Measurements from ENCODE around the gene HAND2.

Gene HAND2

DNA sequence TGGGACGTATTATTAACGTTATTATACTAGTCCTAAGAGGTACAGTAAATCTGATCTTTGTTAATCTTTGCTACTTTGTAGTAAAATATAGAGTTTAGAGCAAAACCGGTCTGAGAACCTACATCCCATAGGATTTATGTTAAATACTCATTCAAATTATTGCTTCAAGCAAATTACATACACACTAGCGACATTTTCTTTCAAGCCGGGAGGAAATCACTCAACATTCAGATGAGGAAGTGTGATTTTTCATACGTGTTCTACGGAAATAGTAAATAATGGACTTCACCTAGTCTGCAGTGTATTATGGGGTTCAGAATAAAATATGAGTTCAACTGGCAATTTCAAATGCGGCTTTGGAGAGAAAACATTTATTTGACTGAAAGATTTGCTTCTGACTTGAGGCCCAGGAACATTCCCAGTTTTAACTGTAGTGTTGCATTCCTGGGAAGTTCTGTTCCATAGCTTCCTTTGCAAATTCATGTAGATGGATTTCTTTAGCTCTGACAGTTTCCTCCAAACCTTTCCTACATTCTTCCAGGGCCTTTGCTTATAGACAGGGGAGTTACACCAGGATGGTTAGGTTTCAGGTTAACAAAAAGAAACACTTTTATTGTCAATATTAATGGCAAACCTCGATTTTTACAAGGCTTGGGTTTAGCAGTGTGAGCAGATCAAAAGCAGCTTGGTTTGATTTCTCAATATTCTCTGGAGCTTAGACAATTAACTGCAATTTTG, 5.3 kb upstream of the HAND2 start:
- no peak for DNase-seq

DNA sequence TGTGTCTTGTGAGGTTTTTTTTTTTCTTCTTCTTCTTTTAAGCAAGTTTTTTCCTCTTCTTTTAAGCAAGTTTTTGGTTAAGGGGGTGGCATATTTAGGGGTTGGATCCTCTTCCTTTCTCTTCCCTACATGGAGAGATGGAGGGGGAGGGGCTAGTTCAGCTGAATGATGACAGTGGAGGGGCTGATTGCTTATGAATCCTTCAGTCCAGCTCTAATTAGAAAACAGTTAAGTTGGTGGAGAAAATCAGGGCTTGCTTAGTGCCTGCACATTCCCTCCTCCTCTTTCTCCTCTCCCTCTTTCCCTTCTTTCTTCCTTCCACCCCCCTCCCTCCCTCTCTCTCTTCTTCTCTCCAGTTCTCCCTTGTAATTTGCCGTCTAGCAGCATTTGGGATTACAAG, 4.4 kb upstream of the HAND2 start:
- DNase-seq: no peak

DNA sequence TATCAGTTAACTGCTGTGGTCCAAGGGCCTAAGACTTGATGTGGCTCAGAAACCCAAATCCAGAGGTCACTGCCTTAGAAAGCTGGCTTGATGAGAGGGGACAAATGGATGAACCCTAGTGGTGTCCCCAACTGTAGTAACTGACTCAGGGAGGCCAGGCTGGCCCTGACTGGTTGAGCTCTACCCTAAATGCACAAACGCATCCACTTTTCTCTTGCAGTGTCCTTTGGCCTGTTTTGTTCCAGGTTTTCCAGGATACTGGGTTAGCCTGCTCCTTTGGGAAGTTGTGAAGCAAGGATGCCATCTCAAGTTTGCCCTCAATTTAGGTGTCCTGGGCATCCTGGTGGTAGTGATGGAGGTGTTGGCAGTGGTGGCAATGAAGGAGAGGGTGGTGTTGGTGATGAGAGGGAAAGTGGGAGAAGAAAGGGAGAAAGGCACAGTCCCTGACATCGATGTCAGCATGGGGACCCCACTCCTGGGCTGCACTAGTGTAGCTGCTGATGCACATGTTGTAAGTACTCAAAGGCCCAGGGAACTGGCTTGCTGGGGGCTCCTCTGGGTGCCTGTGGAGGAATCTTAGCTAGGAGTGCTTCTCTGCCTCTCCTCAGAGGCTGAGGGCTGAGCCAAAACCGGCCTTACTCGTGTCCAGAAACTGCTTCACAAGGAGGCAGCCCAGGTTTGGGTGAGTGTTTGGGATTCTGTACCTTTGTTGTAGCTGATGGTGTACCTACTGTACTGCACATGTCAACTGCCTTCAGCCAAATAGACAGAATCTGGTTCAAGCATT, 2.9 kb upstream of the HAND2 start:
- no peak for DNase-seq

DNA sequence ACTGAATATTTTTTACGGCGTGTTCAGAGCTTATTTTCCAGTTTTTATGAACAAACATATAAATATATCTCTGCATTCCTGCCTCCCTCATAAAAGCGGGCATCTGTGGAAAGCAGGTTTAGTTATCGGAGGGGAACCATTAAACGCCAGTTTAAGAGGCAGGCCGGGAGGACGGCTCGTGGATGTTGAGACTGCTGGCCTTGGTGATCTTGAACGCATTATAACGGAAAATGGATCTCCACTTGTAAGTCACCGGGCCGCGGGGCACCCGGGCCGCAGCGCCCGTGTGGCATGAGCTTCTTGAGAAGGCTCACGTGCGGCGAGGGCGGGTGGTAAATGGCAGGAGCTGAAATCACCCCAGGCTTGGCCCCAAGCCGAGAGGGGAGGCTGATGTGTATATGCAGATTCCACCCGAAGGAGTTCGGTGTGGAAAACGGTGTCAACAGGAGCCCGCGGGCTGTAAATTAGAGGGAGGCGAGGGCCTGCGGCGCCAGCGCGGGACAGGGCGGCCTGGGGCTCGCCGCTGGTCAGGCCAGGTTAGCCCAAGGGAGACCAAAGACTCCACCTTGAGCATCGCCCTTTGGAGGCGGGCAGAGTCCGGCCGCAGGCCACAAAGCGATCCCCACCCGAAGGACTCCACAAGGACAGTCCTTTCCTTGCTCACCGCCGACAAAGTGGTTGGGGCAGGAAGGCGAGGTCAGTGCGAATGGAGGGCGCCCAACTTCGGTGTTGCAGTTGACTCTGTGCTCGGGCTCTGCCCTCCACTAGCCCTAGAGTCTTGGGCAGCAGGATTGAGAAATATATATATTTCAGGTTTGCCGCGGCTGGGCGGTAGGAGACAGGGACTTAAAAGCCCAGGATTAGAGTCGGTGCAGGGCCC, 1.3 kb upstream of the HAND2 start:
- no peak for DNase-seq

DNA sequence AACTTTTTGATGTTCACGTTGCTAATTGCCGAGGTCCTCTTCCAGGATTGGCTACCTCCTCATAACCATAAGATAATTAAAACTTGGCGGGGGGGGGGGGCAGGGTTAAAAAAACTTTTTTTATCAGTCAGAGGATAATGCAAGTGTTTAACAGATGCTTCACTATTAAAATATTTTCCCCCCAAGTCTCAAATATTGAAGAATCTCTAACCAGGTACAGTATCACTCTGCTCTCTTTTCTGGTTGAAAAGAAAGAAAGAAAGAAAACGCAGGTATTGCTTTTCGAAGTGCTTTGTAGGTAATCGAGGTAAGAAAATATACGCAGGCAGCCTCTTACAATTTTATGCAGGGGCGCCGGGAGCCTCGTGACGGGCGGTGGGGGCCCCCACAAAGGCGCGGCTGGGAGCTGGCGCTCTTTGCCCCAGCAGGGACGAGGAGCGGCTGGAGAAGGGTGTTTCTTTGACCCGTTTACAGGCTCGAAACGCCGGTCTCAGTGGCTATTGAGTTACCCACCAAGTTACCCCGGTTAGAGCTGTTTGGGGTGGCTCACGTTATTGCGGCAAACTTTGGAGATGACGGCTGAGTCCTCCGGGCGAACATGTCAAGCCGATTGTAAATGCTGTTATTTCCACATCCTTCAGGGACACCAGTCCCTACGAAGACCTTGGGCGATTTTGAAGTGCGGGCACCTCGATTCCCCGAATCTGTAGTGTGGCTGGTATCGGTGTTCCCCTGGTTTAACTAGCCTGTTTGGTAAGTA, 477 bp upstream of the HAND2 start:
- no peak for DNase-seq

DNA sequence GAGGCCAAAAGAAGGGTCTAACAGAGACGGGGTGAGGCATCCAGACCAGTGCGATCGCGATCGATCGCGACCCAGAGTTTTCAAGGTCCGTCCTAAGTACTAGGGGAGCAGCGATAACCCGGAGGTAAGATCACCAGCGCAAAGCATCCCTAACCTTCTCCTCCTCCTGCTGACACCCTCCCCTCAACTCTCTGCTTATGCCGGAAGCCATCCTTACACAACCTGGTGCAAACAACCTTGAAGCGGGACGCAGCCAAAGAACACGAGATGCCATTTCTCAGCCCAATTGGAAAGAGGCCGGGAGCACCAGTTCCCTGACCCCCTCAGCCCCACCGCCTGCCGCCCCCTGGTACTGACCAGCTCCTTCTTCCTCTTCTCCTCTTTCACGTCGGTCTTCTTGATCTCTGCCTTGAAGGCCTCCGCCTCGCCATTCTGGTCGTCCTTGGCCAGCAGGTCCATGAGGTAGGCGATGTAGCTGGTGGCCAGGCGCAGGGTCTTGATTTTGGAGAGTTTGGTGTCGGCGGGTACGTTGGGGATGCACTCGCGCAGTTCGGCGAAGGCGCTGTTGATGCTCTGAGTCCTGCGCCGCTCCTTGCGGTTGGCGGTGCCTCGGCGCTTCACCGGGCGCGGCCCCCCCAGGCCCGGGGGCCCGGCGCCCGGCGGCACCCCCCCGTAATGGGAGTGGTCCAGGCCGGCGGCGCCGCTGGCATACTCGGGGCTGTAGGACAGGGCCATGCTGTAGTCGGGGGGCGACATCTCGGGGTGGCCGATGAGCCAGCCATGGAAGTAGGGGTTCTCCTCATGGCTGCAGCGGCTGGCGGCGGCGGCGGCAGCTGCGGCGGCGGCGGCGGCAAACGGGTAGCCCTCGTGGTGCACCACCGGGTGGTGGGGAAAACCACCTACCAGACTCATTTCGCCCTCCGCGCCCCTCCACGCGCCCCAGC, 1.4 kb downstream of the HAND2 start:
- no peak for DNase-seq

DNA sequence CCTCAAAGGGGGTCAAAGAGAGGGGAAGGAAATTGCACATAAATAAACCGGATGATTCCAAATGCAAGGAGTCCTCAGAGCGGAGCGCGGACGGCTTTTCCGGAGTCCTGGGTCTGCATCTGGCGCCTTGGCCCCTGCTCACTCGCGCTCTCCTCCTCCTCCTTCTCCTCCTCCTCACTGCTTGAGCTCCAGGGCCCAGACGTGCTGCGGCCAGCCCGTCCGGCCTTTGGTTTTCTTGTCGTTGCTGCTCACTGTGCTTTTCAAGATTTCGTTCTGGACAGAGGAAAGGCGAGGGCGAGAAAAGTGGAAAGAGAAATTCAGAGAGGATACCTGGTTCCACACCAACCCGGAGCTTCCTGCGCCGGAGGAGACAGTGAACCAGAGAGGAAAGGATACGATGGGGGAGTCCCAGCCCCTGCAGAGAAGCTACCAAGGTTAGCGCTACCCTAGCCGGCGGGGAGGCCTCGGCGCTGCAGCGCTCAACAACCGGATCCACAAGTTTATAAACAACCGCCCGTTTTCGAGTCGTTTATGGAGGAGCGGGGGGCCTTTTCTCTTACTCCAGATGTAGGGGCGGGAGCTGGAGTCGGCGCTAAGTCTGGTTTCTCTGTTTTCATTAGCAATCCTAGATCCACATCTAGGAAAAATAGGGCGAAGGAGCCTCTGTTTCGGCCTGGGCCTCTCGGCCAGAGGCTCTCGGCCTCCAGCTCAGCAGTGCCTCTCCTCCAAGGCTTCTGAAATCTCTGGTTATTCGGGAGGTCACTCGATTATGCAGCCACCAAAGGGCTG, 2.7 kb downstream of the HAND2 start:
- DNase-seq: no peak

DNA sequence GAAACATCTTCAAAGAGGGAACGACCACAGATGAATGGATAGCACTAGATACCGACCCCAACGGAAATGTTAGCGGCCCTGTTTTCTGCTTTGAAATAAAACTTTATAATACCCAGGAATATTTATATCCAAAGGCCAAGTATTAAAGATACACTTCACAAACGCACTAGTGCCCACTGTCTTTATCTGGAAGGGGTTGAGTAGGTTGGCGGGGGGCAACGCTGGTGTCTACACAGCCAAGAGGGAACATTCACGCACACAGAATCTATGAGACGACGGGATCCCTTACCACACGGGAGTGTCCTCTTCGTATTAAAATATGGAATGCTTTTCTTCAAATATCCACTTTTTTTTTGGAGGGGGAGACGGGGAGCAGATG, 3.3 kb downstream of the HAND2 start:
- no peak for DNase-seq

DNA sequence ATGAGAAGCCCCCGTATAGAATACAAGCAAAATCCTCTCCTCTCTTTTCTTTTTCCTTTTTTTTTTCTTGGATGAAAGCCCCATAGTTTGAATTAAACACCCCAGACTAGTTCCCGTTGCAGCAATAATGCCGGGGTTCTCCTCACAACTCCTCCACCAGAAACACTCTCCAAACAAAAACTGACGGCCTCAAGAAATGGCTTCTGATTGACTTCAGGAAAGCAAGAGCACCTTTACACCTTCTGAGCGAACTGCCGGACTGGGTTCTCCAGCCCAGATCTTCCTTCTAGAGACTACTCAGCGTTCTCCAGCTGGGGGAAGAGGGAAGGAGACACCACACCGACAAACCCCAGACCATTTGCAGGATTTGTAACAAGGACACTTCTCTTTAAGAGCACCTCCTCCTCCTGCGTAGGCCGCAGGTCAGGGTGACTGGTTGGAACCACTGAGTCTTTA, 4.0 kb downstream of the HAND2 start:
- no peak for DNase-seq

DNA sequence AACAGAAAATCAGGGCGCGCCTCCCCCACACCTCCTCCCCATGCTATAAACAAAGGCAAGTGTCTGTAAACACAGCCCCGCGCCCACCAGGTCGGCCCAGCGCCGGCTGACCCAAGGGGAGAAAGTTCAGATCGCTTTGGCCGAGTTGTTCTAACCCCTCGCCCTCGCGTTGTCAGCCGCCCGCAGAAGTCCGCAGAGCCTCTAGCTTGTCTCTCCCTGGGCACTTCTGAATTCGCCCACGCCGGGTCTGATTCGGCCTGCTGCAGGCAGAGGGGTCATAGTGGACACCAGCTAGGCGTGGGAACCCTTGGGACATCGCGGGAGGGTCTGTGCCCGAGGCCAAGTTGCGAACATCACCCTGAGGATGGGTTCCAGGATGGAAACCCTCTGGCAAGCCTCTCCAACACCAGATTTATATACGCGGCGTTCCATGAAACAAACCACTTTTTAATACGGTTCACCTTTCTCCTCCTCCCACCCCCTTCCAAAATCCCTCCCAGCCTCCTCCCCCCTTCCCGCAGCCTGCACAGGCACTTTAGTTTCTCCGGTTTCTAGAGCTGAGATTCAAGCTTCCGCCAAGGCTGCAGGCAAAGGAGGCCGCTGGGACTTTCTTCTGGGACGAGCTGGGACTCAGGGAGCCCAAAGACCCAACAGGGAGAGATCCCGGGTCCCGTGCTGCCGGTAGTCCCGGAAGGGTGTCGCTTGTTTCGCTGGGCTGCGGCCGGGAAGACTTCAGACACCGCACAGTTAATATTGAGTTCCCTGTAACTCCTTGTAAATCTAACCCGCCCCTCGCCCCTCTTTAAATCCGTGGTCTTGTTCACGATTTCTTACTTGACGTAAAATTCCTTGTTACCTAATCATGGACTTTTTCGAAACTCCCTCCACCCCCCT, 4.7 kb downstream of the HAND2 start:
- no peak for DNase-seq

DNA sequence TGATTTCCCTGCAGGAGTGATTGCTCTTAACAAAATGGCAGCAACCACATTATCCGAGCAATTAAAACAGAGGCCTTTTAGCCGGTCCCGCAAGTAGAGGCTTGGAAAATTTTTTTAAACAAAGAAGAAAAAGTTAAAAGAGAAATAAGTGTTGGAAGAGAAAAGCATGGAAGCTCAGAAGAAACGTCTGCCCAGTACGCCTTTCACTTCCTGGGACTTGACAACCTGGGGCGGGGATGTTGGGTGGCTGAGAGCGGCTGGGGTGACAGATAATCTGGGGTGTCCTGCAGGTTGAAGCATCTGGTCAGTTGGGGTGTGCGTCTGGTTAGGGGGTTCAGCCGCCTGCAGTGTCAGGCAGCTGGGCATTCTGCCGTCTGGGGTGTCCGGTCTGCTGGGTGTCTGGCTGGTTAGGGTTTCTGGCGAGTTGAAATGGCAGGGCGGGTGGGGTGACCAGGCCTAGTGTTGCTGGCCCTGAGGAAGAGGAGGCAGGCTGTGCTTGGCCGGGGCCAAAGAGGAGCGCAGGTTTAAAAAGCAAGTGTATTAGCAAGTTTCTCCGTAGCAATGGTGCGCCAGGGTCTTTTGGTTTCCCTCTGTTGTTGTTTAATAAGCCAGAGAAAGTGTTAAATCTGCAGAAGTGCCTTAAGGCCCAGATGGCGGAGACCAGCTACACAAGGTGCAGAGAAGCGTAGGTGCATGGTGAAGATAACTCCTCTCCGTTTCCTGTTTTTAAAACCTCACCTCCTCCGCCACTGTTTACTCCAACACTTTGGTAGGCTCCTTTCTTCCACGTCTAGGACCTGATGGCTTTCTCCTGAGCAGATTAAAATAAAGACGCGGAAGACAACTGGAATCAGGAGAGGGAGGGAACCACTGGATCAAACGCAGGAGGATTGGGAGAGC, 5.6 kb downstream of the HAND2 start:
- DNase-seq: no peak

DNA sequence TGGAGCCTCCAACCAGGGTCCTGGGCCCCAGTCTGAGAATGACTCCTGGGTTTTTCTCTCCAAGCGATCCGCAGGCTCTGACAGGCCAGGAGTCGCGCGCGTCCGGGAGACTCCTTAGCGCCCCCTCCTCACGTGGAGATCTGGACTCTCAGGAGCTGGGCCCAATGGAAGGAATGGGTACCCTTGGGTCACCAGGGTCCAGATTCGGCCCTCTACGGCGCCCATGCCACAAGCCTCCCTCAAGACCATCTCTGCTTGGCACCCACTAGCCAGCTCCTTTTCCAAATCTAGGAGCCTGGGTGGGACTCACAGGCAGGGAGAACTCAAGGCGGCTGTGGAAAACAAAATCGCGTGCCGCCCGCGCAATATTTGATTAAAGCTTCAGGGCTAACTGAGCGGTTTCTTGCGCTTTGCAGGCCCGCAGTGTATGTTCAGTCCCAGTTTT, 7.1 kb downstream of the HAND2 start:
- DNase-seq: no peak

DNA sequence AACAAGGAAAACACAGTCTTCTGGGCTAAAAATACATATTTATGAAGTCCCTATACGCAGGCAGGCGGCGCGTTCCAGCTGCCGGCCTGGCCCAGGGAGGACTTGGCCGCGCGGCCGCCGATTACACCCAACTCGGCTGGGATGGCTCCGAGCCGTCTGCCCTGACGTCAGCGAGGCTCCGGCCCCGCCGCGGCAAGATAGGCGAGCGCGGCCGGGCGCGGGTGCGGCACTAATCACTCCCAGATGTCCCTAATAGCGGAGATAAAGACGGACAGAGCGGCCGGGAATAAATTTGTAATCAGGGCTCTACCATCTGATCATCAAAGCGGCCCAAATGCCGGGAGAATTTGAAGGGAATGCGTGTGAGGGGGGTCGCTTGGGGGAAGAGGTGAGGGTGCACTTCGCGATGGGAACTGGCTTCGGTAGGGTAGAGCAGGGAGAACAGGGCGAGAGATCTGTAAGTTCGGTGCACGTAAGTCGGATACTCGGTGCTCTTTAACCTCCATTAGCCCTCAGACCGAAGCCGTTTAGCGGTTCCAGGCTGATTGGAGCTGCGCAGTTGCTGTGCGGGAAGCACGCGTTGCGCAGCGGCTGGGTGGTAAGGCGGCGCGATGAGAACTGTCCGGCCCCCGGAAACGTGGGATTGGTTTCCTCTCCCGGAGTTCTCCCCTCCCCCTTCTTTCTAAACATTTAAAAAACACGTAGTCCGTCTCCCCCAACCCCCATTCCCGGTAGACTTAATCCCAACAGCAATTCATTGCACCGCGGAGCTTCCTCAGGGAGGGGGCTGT, 7.7 kb downstream of the HAND2 start:
- peak; percentile 26 for DNase-seq

DNA sequence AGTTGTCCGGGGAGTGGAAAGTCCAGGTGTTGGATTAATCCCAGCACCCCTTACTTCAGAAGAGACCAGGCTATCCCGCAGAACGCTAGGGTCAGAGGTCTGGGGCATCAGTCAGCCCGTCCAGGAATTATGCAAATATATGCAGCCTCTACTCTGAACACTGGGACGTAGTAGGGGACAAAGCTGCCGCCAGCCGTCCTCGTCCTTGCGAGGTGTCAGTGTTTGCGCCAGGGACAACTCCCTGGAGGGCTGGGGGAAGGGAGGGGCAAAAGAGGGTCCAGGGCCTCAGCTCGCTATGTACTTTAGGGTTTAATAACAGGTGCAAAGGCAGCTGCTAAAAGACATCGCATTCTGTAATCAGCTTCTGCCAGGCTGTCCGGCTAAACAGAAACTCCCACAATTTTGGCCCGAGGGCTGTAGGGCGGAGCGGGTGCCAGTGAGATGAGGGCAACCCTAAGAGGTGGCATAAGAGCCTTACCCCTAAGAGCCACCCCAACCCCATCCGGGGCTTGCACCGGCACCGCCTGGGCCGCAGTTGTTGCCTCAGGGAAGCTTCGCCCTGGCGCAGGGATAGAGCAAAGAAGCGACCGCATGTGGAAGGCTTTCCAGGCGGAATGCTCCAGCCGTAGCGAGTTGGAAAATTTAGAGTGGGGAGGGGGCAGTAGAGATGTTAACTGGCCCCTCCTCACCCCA, 8.4 kb downstream of the HAND2 start:
- no peak for DNase-seq

DNA sequence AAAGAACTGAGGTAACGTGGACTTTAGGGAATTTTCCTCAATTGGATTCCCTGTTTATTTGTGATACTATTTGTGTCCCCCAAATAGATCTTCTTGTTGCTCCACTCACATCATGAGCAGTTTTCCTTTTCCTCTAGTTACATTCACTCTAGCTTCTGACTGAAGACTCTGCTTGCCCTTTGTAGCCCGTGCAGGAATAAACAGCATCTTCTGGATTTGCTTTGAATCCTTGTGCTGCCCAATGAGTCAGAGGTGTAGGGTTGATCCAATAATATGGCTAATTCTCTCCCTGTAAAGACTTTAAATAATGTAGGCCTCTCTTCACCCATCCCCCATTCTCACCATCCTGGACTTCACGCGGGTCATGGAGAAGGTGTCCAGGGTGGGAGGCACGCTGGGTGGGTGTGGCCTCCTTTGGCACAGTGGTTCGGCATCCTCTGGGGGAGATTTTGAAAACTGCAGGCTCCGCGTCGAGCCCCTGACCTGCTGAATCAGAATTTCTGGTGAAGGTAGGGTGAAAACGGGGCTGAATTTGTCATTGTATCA, 9.0 kb downstream of the HAND2 start:
- no peak for DNase-seq
